ENCODE measurements around the gene CST3. TPM values are rescaled to one million over a fixed set of nuclear protein-coding genes. Genes with fewer than 3 reads are reported as not detected.

Gene CST3
- total and polyA plus RNA-seq, 9 donors = 70.0 to 145 (median 114) TPM

DNA sequence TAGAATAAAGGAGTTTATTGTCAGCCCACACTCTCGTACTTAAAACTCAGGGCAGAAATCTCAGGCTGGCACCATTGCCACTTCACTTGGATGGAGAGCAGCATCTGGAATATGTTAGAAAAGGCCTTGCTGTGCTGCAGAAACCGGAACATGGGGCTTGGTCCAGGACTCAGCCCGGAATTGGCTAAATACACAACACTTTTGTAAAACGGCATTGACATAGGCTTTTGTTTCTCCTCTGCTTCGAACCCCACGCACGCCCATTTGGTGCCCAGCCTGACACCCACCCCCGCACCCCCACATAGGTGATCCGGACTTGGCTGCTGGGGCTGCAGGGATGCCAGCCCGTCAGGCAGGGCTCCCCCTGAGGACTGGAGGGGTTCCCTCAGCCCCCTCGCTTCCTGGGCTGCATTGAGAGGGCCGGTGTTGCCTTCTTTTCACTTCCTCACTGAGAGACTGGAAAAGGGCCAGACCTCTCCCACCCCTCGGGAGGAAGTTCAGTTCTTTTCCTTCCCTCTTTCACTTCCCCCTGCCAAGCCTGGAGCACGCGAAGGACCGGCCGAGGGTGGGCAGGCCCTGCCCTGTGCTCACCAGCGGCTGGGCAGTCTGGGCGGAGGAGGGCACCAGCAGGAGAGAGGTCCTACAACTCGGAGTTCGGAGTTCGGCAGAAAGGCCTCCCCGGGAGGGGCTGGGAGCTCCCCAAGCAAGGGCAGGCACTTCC is 17.9 kb upstream of the CST3 start:
- no peaks in the 10 kb centered on the region for H3K36me3 ChIP-seq (ENCODE audit: control insufficient read depth, insufficient read depth, low read length)
- 24% methylated on average over 10 of the region's 23 CpGs for WGBS (ENCODE audit: insufficient coverage)
- DNase-seq = peak; percentile 87
- H3K9me3 ChIP-seq (replicated peaks; ENCODE audit: control insufficient read depth, low read depth, low read length) = no peaks in the 10 kb centered on the region
- H3K4me1 ChIP-seq (ENCODE audit: control insufficient read depth, insufficient read depth, low read length) = peaks cover 33% of the 10 kb centered on the region
- peaks cover 2% of the 10 kb centered on the region for H3K27me3 ChIP-seq (ENCODE audit: control insufficient read depth, insufficient read depth, low read length)
- H3K27ac ChIP-seq (ENCODE audit: low read length) = peak overlapping the region; percentile 29
- no peak overlapping the region for H3K4me3 ChIP-seq (ENCODE audit: low read length)

DNA sequence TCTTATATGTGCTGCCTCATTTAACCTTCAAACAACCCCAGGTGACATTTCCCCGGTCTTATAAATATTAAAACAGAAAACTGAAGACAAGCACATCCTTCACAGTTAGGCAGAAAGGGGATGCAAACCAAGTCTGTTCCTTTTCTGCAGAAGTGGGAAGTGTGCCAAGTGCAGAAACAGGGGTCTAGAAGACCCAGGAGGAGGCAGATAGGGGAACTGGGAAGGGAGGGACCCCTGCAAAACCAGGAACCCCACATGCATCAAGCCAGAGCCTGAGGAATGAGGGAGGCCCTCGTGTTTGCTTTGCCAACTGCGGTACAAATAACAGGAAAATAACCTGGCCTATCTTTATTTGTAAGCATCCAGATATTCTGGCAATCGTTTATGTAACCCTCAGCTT is 17.0 kb upstream of the CST3 start:
- no peaks in the 10 kb centered on the region for H3K9me3 ChIP-seq (replicated peaks; ENCODE audit: control insufficient read depth, low read depth, low read length)
- no peak overlapping the region for H3K4me3 ChIP-seq (ENCODE audit: low read length)
- H3K27me3 ChIP-seq (ENCODE audit: control insufficient read depth, insufficient read depth, low read length) = peaks cover 2% of the 10 kb centered on the region
- H3K36me3 ChIP-seq (ENCODE audit: control insufficient read depth, insufficient read depth, low read length) = no peaks in the 10 kb centered on the region
- WGBS (ENCODE audit: insufficient coverage) = no CpG with 5 or more reads among the region's 4 CpGs
- DNase-seq = no peak
- H3K4me1 ChIP-seq (ENCODE audit: control insufficient read depth, insufficient read depth, low read length) = peaks cover 28% of the 10 kb centered on the region
- no peak overlapping the region for H3K27ac ChIP-seq (ENCODE audit: low read length)

DNA sequence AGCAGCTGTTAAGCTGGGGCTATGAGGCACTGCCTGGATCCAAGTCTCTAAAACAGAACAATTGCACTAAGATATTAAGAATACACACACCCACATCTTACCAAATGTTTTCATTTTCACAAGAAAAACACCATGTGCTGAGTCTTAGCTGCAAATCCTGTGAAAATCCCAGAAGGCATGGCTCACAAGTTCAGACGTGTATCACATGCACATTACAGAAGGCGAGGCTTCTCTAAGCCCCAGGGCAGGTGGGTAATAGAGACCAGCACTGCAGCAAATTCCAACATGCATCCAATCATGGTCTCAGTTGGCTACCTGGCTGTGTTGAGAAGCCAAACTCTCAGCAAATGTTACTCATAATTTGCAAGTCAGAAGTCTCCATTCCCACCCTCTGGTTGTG is 16.2 kb upstream of the CST3 start:
- Histone ChIP-seq H3K36me3 (ENCODE audit: control insufficient read depth, insufficient read depth, low read length) (no peaks in the 10 kb centered on the region), H3K27me3 (ENCODE audit: control insufficient read depth, insufficient read depth, low read length) (peaks cover 2% of the 10 kb centered on the region), H3K9me3 (replicated peaks; ENCODE audit: control insufficient read depth, low read depth, low read length) (no peaks in the 10 kb centered on the region), H3K4me3 (ENCODE audit: low read length) (no peak overlapping the region), H3K4me1 (ENCODE audit: control insufficient read depth, insufficient read depth, low read length) (peaks cover 28% of the 10 kb centered on the region), H3K27ac (ENCODE audit: low read length) (no peak overlapping the region)
- WGBS (ENCODE audit: insufficient coverage) = 33% methylated on average over 2 of the region's 2 CpGs
- DNase-seq = no peak

DNA sequence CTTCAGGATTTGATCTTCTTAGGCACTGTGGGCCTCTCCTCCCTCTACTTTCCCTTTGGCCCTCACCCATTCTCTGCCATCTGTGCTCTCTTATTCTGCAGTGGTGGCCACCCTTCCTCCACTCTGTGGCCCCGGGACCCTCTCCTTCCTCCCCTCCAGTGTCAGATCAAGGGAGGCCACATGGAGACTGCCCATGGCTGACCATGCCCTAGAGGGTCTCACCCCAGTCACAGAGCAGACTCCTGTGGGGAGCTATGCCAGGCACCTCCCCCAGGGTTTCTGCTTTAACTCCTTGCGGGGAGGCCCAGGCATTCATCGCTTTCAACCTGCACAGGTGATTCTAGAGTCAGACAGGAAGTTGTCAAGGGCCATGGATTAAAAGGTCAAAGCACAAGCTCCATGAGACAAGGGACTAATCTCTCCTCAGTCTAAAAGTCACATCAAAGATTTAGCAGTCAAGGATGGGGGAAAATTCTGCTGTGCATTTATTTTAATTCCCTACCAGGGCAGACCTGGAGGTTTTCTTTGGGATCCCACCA is 15.7 kb upstream of the CST3 start:
- WGBS (ENCODE audit: insufficient coverage) = no CpG with 5 or more reads among the region's 3 CpGs
- H3K27ac ChIP-seq (ENCODE audit: low read length) = no peak overlapping the region
- no peaks in the 10 kb centered on the region for H3K36me3 ChIP-seq (ENCODE audit: control insufficient read depth, insufficient read depth, low read length)
- DNase-seq = no peak
- H3K9me3 ChIP-seq (replicated peaks; ENCODE audit: control insufficient read depth, low read depth, low read length) = no peaks in the 10 kb centered on the region
- peaks cover 28% of the 10 kb centered on the region for H3K4me1 ChIP-seq (ENCODE audit: control insufficient read depth, insufficient read depth, low read length)
- H3K27me3 ChIP-seq (ENCODE audit: control insufficient read depth, insufficient read depth, low read length) = peaks cover 2% of the 10 kb centered on the region
- H3K4me3 ChIP-seq (ENCODE audit: low read length) = no peak overlapping the region

DNA sequence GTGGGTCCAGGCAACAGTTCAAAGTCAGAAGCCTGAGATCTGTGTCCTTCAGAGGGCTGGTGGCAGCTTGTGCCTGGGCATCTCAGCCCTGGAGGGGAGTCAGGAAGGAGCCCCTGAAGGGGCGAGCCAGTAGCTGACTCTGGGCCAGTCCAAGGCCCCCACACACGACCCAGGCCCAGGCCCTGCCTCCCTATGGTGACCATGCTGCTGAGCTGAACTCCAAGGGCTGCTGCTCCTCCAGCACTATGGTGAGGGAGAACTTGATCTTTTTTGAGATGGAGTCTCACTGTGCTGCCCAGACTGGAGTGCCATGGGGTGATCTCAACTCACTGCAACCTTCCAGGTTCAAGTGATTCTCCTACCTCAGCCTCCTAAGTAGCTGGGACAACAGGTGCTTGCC is 15.2 kb upstream of the CST3 start:
- WGBS (ENCODE audit: insufficient coverage) = 100% methylated on average over 2 of the region's 2 CpGs
- no peak for DNase-seq

DNA sequence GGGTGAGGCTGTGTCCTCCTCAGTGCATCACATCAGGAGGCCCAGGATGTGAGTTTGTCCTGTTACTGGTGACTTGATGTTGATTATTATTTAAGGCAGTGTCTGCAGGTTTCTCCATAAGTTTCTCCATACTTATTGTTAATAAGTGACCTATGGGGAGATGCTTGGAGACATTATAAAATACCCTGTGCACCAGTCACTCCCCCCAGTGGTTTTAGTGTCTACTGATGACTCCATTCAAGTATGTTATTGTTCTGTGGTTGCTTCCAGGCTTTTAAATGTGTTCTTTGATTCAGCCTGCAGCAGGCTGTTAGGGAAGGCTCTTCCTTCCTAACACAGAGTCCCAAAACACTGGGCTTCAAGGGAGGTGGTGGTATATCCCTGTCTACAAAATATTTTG is 14.6 kb upstream of the CST3 start:
- DNase-seq = no peak
- Histone ChIP-seq H3K9me3 (replicated peaks; ENCODE audit: control insufficient read depth, low read depth, low read length) (no peaks in the 10 kb centered on the region), H3K4me3 (ENCODE audit: low read length) (no peak overlapping the region), H3K27ac (ENCODE audit: low read length) (no peak overlapping the region), H3K27me3 (ENCODE audit: control insufficient read depth, insufficient read depth, low read length) (peaks cover 2% of the 10 kb centered on the region), H3K4me1 (ENCODE audit: control insufficient read depth, insufficient read depth, low read length) (peaks cover 28% of the 10 kb centered on the region), H3K36me3 (ENCODE audit: control insufficient read depth, insufficient read depth, low read length) (no peaks in the 10 kb centered on the region)

More for the DNA sequence above, 15.2 kb upstream of the CST3 start:
- no peak overlapping the region for H3K27ac ChIP-seq (ENCODE audit: low read length)
- peaks cover 2% of the 10 kb centered on the region for H3K27me3 ChIP-seq (ENCODE audit: control insufficient read depth, insufficient read depth, low read length)
- no peak overlapping the region for H3K4me3 ChIP-seq (ENCODE audit: low read length)
- H3K9me3 ChIP-seq (replicated peaks; ENCODE audit: control insufficient read depth, low read depth, low read length) = no peaks in the 10 kb centered on the region
- no peaks in the 10 kb centered on the region for H3K36me3 ChIP-seq (ENCODE audit: control insufficient read depth, insufficient read depth, low read length)
- peaks cover 28% of the 10 kb centered on the region for H3K4me1 ChIP-seq (ENCODE audit: control insufficient read depth, insufficient read depth, low read length)

DNA sequence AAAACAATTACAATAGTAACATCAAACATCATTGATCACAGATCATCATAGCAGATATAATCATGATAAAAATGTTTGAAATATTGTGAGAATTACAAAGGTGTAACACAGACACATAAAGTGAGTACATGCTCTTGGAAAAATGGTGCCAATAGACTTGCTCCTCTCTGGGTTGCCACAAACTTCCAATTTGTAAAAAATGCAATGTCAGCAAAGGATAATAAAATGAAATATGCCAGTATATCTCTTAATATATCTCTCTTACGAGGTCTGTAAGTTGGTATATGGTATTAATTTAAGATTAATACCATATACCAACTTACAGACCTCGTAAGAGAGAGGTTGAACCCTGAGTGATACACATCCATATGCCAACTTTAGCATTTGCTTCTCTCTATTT is 13.4 kb upstream of the CST3 start:
- H3K9me3 ChIP-seq (replicated peaks; ENCODE audit: control insufficient read depth, low read depth, low read length) = no peaks in the 10 kb centered on the region
- no peaks in the 10 kb centered on the region for H3K36me3 ChIP-seq (ENCODE audit: control insufficient read depth, insufficient read depth, low read length)
- DNase-seq = no peak
- H3K4me3 ChIP-seq (ENCODE audit: low read length) = no peak overlapping the region
- no peak overlapping the region for H3K27ac ChIP-seq (ENCODE audit: low read length)
- H3K27me3 ChIP-seq (ENCODE audit: control insufficient read depth, insufficient read depth, low read length) = peaks cover 2% of the 10 kb centered on the region
- WGBS (ENCODE audit: insufficient coverage) = no CpG with 5 or more reads among the region's 2 CpGs
- peaks cover 24% of the 10 kb centered on the region for H3K4me1 ChIP-seq (ENCODE audit: control insufficient read depth, insufficient read depth, low read length)

DNA sequence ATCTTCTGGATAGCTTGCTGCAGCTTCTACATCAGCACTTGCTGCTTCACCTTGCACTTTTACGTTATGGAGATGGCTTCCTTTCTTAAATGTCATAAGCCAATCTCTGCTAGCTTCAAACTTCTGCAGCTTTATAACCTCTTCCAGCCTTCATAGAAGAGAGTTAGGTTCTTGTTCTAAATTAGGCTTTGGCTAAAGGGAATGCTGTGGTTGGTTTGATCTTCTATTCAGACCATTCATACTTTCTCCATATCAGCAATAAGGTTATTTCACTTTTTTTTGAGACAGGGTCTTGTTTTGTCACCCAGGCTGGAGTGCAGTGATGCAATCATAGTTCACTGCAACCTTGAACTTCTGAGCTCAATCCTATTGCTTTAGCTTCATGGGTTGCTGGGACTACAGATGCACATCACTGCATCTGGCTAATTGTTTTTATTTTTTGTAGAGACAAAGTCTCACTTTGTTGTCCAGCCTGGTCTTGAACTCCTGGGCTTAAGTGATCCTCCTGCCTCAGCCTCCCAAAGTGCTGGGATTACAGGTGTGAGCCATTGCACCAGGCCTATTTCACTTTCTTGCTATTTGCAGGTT is 12.2 kb upstream of the CST3 start:
- WGBS (ENCODE audit: insufficient coverage) = no CpG with 5 or more reads among the region's 1 CpG
- no peak overlapping the region for H3K4me3 ChIP-seq (ENCODE audit: low read length)

DNA sequence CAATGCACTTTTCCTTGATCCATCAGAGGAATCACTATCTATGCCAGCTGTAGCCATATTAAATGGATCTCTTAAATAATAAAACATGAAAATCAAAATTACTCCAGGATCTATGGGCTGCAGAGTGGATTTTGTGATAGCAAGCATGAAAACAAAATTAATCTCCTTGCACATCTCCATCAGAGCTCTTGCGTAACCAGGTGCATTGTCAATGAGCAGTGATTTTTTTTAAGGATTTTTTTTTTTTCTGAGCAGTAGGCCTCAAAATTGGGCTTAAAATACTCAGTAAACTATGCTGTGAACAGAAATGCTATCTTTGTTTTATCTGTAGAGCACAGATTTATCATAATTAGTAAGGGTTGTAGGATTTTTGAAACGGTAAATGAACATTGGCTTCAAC is 11.5 kb upstream of the CST3 start:
- no CpG with 5 or more reads among the region's 2 CpGs for WGBS (ENCODE audit: insufficient coverage)
- no peak for DNase-seq
- no peak overlapping the region for H3K4me3 ChIP-seq (ENCODE audit: low read length)
- no peaks in the 10 kb centered on the region for H3K36me3 ChIP-seq (ENCODE audit: control insufficient read depth, insufficient read depth, low read length)
- H3K27me3 ChIP-seq (ENCODE audit: control insufficient read depth, insufficient read depth, low read length) = peaks cover 2% of the 10 kb centered on the region
- H3K9me3 ChIP-seq (replicated peaks; ENCODE audit: control insufficient read depth, low read depth, low read length) = no peaks in the 10 kb centered on the region
- peaks cover 9% of the 10 kb centered on the region for H3K4me1 ChIP-seq (ENCODE audit: control insufficient read depth, insufficient read depth, low read length)
- no peak overlapping the region for H3K27ac ChIP-seq (ENCODE audit: low read length)

More for the DNA sequence above, 12.2 kb upstream of the CST3 start:
- Histone ChIP-seq H3K4me1 (ENCODE audit: control insufficient read depth, insufficient read depth, low read length) (peaks cover 16% of the 10 kb centered on the region), H3K27ac (ENCODE audit: low read length) (no peak overlapping the region), H3K36me3 (ENCODE audit: control insufficient read depth, insufficient read depth, low read length) (no peaks in the 10 kb centered on the region), H3K27me3 (ENCODE audit: control insufficient read depth, insufficient read depth, low read length) (peaks cover 2% of the 10 kb centered on the region), H3K9me3 (replicated peaks; ENCODE audit: control insufficient read depth, low read depth, low read length) (no peaks in the 10 kb centered on the region)
- DNase-seq = no peak

DNA sequence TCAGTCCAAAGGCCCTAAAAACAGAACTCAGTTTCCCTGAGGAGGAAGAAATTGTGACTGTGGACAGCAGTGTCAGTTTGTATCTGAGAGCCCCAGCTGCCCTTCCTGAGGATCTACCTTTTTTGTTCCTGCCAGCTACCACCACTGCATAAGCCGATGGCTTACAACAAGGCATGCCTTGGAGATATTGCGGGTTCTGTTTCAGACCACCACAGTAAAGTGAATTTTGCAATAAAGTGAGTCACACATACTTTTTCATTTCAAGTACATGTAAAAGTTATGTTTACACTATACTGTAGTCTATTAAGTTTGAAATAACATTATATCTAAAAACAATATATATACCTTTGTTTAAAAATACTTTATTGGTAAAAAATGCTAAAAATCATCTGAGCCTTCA is 9.6 kb upstream of the CST3 start:
- no peak overlapping the region for H3K4me3 ChIP-seq (ENCODE audit: low read length)
- DNase-seq = no peak
- H3K4me1 ChIP-seq (ENCODE audit: control insufficient read depth, insufficient read depth, low read length) = peaks cover 5% of the 10 kb centered on the region
- no peak overlapping the region for H3K27ac ChIP-seq (ENCODE audit: low read length)
- H3K36me3 ChIP-seq (ENCODE audit: control insufficient read depth, insufficient read depth, low read length) = no peaks in the 10 kb centered on the region
- H3K9me3 ChIP-seq (replicated peaks; ENCODE audit: control insufficient read depth, low read depth, low read length) = no peaks in the 10 kb centered on the region
- no peaks in the 10 kb centered on the region for H3K27me3 ChIP-seq (ENCODE audit: control insufficient read depth, insufficient read depth, low read length)
- no CpG with 5 or more reads among the region's 2 CpGs for WGBS (ENCODE audit: insufficient coverage)
